ENCODE results near the gene SRGN. TPM values are rescaled to one million over a fixed set of nuclear protein-coding genes. Genes with fewer than 3 reads are reported as not detected.

SRGN gene
- total and polyA plus RNA-seq, 2 donors (not counting 1 experiment from before 2014, with no cell fraction given): 47.3 to 52.3 TPM

GRCh38 chr10:69124563-69125268 lies 36.8 kb downstream of the SRGN start:
- Histone ChIP-seq H3K79me2 (ENCODE audit: control insufficient read depth, insufficient read depth, low read length) (peaks cover 58% of the 10 kb centered on the region), H3K36me3 (replicated peaks in 1 of 2; ENCODE audit: control extremely low read depth in 1 of 2, control insufficient read depth in 1 of 2, extremely low read depth in 1 of 2, insufficient read depth in 2 of 2, low read length in 1 of 2) (no peaks in the 10 kb centered on the region), H3K27me3 (replicated peaks in 1 of 4; ENCODE audit: control extremely low read depth in 1 of 4, control insufficient read depth in 3 of 4, insufficient read depth in 4 of 4, low read length in 3 of 4) (no peaks in the 10 kb centered on the region), H3K4me3 (ENCODE audit: control extremely low read depth in 1 of 5, extremely low read depth in 1 of 5, insufficient read depth in 1 of 5, low read depth in 2 of 5, low read length in 4 of 5) (peak overlapping the region; percentile 57 to 92 (median 84)), H3K27ac (ENCODE audit: low read length in 2 of 2) (peak overlapping the region; percentile 89 to 95), H3K4me1 (ENCODE audit: control insufficient read depth in 2 of 2, insufficient read depth in 2 of 2, low read length in 2 of 2) (peaks cover 12% of the 10 kb centered on the region in 2 donors), H4K20me1 (ENCODE audit: control insufficient read depth, insufficient read depth, low read length, poor library complexity, severe bottlenecking) (peaks cover 20% of the 10 kb centered on the region), H3K9me3 (ENCODE audit: control extremely low read depth in 1 of 3, control insufficient read depth in 2 of 3, insufficient read depth in 1 of 3, low read length in 2 of 3) (no peaks in the 10 kb centered on the region), H3K9ac (ENCODE audit: low read length) (peak overlapping the region; percentile 73), H3K4me2 (replicated peaks; ENCODE audit: low read depth, low read length, poor library complexity, severe bottlenecking) (peak overlapping the region; percentile 82), H2AFZ (ENCODE audit: insufficient read depth, low read depth, low read length, poor library complexity, severe bottlenecking) (peak overlapping the region; percentile 84)
- no peaks in the 10 kb centered on the region for H3K9me3 Mint-ChIP-seq (ENCODE audit: insufficient read depth)
- peaks cover 18% of the 10 kb centered on the region for H3K4me1 Mint-ChIP-seq
- TF ChIP-seq CTCF (IDR thresholded peaks at IDR 0.05) (no peak), EZH2 (IDR thresholded peaks at IDR 0.05; ENCODE audit: borderline replicate concordance, insufficient read depth, low read depth, low read length, poor library complexity, severe bottlenecking) (no peak)
- peak overlapping the region; percentile 92 for H3K27ac Mint-ChIP-seq
- CTCF ChIA-PET: interaction anchor here (1.1 to 3.9 kb wide), 4 partner anchors 29 to 169 kb away, joined by 5 to 23 read pairs (median 8); partner anchors contain the start of gene DDX21
- H3K4me3 Mint-ChIP-seq: peak overlapping the region; percentile 93
- peak; percentile 67 for DNase-seq
- H3K27me3 Mint-ChIP-seq: no peaks in the 10 kb centered on the region
- 0% methylated on average over 20 of the region's 26 CpGs for WGBS (ENCODE audit: insufficient coverage)
- POLR2A ChIA-PET: no interaction called here
- intact Hi-C loops (cut with micrococcal nuclease): loop anchor here (1.0 to 5.0 kb wide), 5 partner anchors 98 to 792 kb away; partner anchors contain the start of genes DDX21, HKDC1, HNRNPH3 and KIFBP
- peak; percentile 0 for ATAC-seq (ENCODE audit: low read depth)

- WGBS (ENCODE audit: insufficient coverage): no CpG with 5 or more reads among the region's 1 CpG
- H3K27ac ChIP-seq (ENCODE audit: low read length in 2 of 2): peak overlapping the region in 1 of 2 donors; percentile 95
- intact Hi-C loops (cut with micrococcal nuclease): loop anchor here (2.0 kb wide), 1 partner anchor 793 kb away; the partner anchor contains the start of genes HNRNPH3 and PBLD
- no peak overlapping the region for H3K27ac Mint-ChIP-seq
- peaks cover 66% of the 10 kb centered on the region for H3K79me2 ChIP-seq (ENCODE audit: control insufficient read depth, insufficient read depth, low read length)
- no peaks in the 10 kb centered on the region for H3K9me3 ChIP-seq (ENCODE audit: control extremely low read depth in 1 of 3, control insufficient read depth in 2 of 3, insufficient read depth in 1 of 3, low read length in 2 of 3)
- DNase-seq (no peak), ATAC-seq (ENCODE audit: low read depth) (no peak)
- H3K9me3 Mint-ChIP-seq (ENCODE audit: insufficient read depth): no peaks in the 10 kb centered on the region
- H3K9ac ChIP-seq (ENCODE audit: low read length): no peak overlapping the region
- H3K4me1 ChIP-seq (ENCODE audit: control insufficient read depth in 2 of 2, insufficient read depth in 2 of 2, low read length in 2 of 2): peaks cover 12% of the 10 kb centered on the region in 2 donors
- peak overlapping the region; percentile 82 for H3K4me2 ChIP-seq (replicated peaks; ENCODE audit: low read depth, low read length, poor library complexity, severe bottlenecking)
- H3K4me3 ChIP-seq (ENCODE audit: control extremely low read depth in 1 of 5, extremely low read depth in 1 of 5, insufficient read depth in 1 of 5, low read depth in 2 of 5, low read length in 4 of 5): no peak overlapping the region
- ChIA-PET CTCF (interaction anchor here (1.1 to 1.9 kb wide), 3 partner anchors 30 to 170 kb away, joined by 5 to 11 read pairs (median 5); partner anchors contain the start of gene DDX21), POLR2A (no interaction called here)
- H3K4me3 Mint-ChIP-seq: no peak overlapping the region
- H3K27me3 Mint-ChIP-seq: no peaks in the 10 kb centered on the region
- peaks cover 24% of the 10 kb centered on the region for H3K4me1 Mint-ChIP-seq
- H2AFZ ChIP-seq (ENCODE audit: insufficient read depth, low read depth, low read length, poor library complexity, severe bottlenecking): peak overlapping the region; percentile 84
- no peaks in the 10 kb centered on the region for H3K27me3 ChIP-seq (replicated peaks in 1 of 4; ENCODE audit: control extremely low read depth in 1 of 4, control insufficient read depth in 3 of 4, insufficient read depth in 4 of 4, low read length in 3 of 4)
- H4K20me1 ChIP-seq (ENCODE audit: control insufficient read depth, insufficient read depth, low read length, poor library complexity, severe bottlenecking): peaks cover 28% of the 10 kb centered on the region
- TF ChIP-seq EZH2 (IDR thresholded peaks at IDR 0.05; ENCODE audit: borderline replicate concordance, insufficient read depth, low read depth, low read length, poor library complexity, severe bottlenecking) (no peak), CTCF (IDR thresholded peaks at IDR 0.05) (no peak)
- no peaks in the 10 kb centered on the region for H3K36me3 ChIP-seq (replicated peaks in 1 of 2; ENCODE audit: control extremely low read depth in 1 of 2, control insufficient read depth in 1 of 2, extremely low read depth in 1 of 2, insufficient read depth in 2 of 2, low read length in 1 of 2)
Measured at GRCh38 chr10:69125554-69125953, 37.7 kb downstream of the SRGN start.
